Esophagus squamous epithelium (tissue), 5 donors: Measurements from ENCODE around the gene ATOH7. TPM values are rescaled to one million over a fixed set of nuclear protein-coding genes. Genes with fewer than 3 reads are reported as not detected.
"Not testable (repeated sequence)": the region's sequence is repeated elsewhere in the genome, so short reads cannot be mapped to it uniquely, and the experiment has no call there.

Source experiments
- DNase-seq: peaks from one replicate; lab custom pipeline; 2025; lab: John Stamatoyannopoulos, UW
- H3K27ac ChIP-seq, 4 donors: fragments of 200-600 bp; sonication (generic); one replicate each; pipeline ENCODE4 v1.5.1; 2016 to 2019; ENCODE audit warnings: mild to moderate bottlenecking in 1 of 4
- H3K27me3 ChIP-seq, 4 donors: fragments of 200-600 bp; sonication (generic); 1 replicate in 3 of 4; 2 replicates in 1 of 4; pipeline versions ENCODE4 v1.5.1 to v1.6.0; 2017 to 2021; ENCODE audit warnings: antibody characterized with exemption in 1 of 4
- H3K36me3 ChIP-seq, 3 donors: fragments of 200-600 bp; sonication (generic); one replicate each; pipeline ENCODE4 v1.5.1; 2016 to 2019
- H3K4me1 ChIP-seq, 3 donors: fragments of 200-600 bp; sonication (generic); one replicate each; pipeline ENCODE4 v1.5.1; 2017 to 2019
- H3K4me3 ChIP-seq, 4 donors: fragments of 200-600 bp; sonication (generic); 1 replicate in 3 of 4; 2 replicates in 1 of 4; pipeline ENCODE4 v1.5.1; 2016 to 2019; ENCODE audit warnings: mild to moderate bottlenecking in 2 of 4, moderate library complexity in 1 of 4
- H3K9me3 ChIP-seq, 3 donors: fragments of 200-600 bp; sonication (generic); one replicate each; pipeline ENCODE4 v1.5.1; 2016 to 2019
- CTCF ChIP-seq, 6 experiments: fragments of 450-650 bp in 4 of 6; fragments of 200-600 bp in 2 of 6; sonication (generic) in 2 of 6; IDR thresholded peaks; one replicate each; pipeline ENCODE4 v1.5.1; 2016 to 2019; ENCODE audit warnings: antibody characterized with exemption in 6 of 6, mild to moderate bottlenecking in 4 of 6, moderate library complexity in 4 of 6
- POLR2A ChIP-seq, 4 donors: fragments of 450-650 bp; IDR thresholded peaks; one replicate each; pipeline ENCODE4 v1.6.1; 2017; ENCODE audit warnings: antibody characterized with exemption in 4 of 4, mild to moderate bottlenecking in 4 of 4, moderate library complexity in 3 of 4
- WGBS, 2 donors: methylation state at CpG; one replicate each; pipeline ENCODE4 v1.1.5; 2018; 5-methylcytosine and 5-hydroxymethylcytosine counted together
- intact Hi-C: fragments of 100-400 bp; cut with DNase I; formaldehyde crosslinking; loops from one replicate; pipeline ENCODE4 v1.15.0; 2022
- total RNA-seq, 4 donors: library from RNA; depleted of rRNA; stranded (reverse); fragments of >200 nt; gene quantifications; one replicate each; pipeline ENCODE4 v1.1.0, GENCODE V29; 2016
- donor health status: DM: yes; HTN: yes; CAD: no.

Gene ATOH7
- total RNA-seq, 4 donors from 2014 or later = not detected

GRCh38 chr10:68251625-68252495, 19.9 kb upstream of the ATOH7 start:
- Histone ChIP-seq H3K9me3 (no peaks in the 10 kb centered on the region), H3K27me3 (no peaks in the 10 kb centered on the region), H3K4me1 (no peaks in the 10 kb centered on the region), H3K36me3 (no peaks in the 10 kb centered on the region), H3K27ac (no peak overlapping the region), H3K4me3 (no peak overlapping the region)
- no peak for DNase-seq
- 87 to 89% methylated on average over 5 of the region's 5 CpGs for WGBS, 2 donors
- TF ChIP-seq POLR2A (IDR thresholded peaks at IDR 0.05) (no peak), CTCF (IDR thresholded peaks at IDR 0.05) (no peak)
- intact Hi-C loops = no loop called here

- 82 to 89% methylated on average over 2 to 6 of the region's 7 CpGs for WGBS, 2 donors
These were observed 19.2 kb upstream of the ATOH7 start for GRCh38 chr10:68251151-68251550.

DNA sequence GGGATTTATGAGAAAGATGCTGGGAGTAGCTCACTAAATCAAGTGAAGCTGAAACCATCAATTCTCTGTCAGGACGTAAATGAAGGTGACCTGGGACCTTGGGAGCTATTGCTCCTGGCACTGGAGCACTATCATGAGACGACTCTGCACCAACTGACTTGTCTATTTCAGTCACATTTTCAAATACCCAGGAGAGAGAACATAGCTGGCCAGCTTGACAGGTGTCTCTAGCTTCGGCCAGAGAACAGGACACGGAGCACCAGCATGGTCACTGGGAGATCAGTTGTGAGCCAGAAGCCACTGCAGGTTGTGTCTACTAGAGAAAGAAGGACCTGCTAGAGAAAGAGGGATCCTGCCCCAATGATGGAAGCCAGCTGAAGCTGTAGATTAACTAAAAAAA, 17.4 kb upstream of the ATOH7 start:
- DNase-seq = no peak
- H3K36me3 ChIP-seq = no peaks in the 10 kb centered on the region
- no peak overlapping the region for H3K4me3 ChIP-seq
- H3K9me3 ChIP-seq = no peaks in the 10 kb centered on the region
- 80 to 90% methylated on average over 2 to 3 of the region's 4 CpGs for WGBS, 2 donors
- TF ChIP-seq POLR2A (IDR thresholded peaks at IDR 0.05) (no peak), CTCF (IDR thresholded peaks at IDR 0.05) (no peak)
- H3K27me3 ChIP-seq = no peaks in the 10 kb centered on the region
- intact Hi-C loops = no loop called here
- no peaks in the 10 kb centered on the region for H3K4me1 ChIP-seq
- no peak overlapping the region for H3K27ac ChIP-seq

More at GRCh38 chr10:68251151-68251550, 19.2 kb upstream of the ATOH7 start:
- no peaks in the 10 kb centered on the region for H3K4me1 ChIP-seq
- no peaks in the 10 kb centered on the region for H3K9me3 ChIP-seq
- H3K4me3 ChIP-seq = no peak overlapping the region
- intact Hi-C loops = no loop called here
- no peaks in the 10 kb centered on the region for H3K36me3 ChIP-seq
- no peak for TF ChIP-seq CTCF (IDR thresholded peaks at IDR 0.05)
- TF ChIP-seq POLR2A (IDR thresholded peaks at IDR 0.05) = no peak
- no peak for DNase-seq
- H3K27ac ChIP-seq = no peak overlapping the region
- H3K27me3 ChIP-seq = no peaks in the 10 kb centered on the region

DNA sequence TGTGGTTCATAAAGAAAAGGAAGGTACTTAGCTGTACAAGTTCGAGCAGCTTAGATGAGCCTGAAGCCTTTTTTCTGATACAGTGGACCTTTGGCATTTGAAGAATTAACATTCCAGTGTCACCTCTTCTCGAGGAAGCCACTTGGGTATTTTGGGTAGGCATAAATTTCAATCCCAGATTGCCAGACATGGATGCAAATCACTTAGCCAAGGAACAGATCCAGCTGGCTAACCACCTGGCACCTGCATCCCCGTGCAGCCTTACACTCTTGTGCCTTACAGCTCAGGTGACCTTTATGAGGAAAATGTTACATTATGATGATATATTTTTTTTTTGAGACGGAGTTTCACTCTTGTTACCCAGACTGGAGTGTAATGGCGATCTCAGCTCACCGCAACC, 16.0 kb upstream of the ATOH7 start:
- no peak for TF ChIP-seq CTCF (IDR thresholded peaks at IDR 0.05)
- no peak for TF ChIP-seq POLR2A (IDR thresholded peaks at IDR 0.05)
- H3K27ac ChIP-seq = no peak overlapping the region
- no peaks in the 10 kb centered on the region for H3K9me3 ChIP-seq
- no peak for DNase-seq
- H3K4me1 ChIP-seq = no peaks in the 10 kb centered on the region
- no peaks in the 10 kb centered on the region for H3K27me3 ChIP-seq
- H3K36me3 ChIP-seq = no peaks in the 10 kb centered on the region
- no peak overlapping the region for H3K4me3 ChIP-seq
- intact Hi-C loops = no loop called here
- WGBS, 2 donors = 53 to 58% methylated on average over 3 to 6 of the region's 6 CpGs

DNA sequence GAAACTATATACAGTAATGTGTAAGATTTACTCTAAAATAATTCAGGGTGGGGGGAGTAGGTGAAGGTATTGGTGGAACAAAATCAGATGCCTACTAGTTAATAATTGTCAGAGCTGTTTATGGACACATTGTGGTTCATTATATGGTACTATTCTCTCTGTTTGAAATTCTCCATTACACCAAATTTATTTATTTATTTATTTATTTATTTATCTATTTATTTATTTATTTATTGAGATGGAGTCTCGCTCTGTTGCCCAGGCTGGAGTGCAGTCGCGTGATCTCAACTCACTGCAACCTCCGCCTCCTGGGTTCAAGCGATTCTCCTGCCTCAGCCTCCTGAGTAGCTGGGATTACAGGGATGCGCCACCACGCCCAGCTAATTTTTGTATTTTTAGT, 14.5 kb upstream of the ATOH7 start:
- H3K4me3 ChIP-seq, H3K27ac ChIP-seq, H3K9me3 ChIP-seq, H3K36me3 ChIP-seq, H3K4me1 ChIP-seq, H3K27me3 ChIP-seq, DNase-seq, intact Hi-C loops: not testable (repeated sequence)
- 94 to 96% methylated on average over 7 of the region's 7 CpGs for WGBS, 2 donors
